Trophoblast cell (in vitro differentiated cells and primary cell): ENCODE results near the gene DENND1B.

Experiments
- DNase-seq, 2 donors: peaks; one replicate each; pipeline ENCODE4 v3.0.0-alpha.2; 2016
- H2AFZ ChIP-seq: 2 replicates; pipeline ENCODE4 v1.6.1; 2013; ENCODE audit warnings: low read length, moderate library complexity, mild to moderate bottlenecking; ENCODE audit not compliant: insufficient read depth, poor library complexity
- H2AK5ac ChIP-seq: 2 replicates; pipeline ENCODE4 v1.6.1; 2013; ENCODE audit warnings: mild to moderate bottlenecking, low read length
- H2BK120ac ChIP-seq: 2 replicates; pipeline ENCODE4 v1.6.1; 2013; ENCODE audit warnings: low read length, mild to moderate bottlenecking, moderate library complexity; ENCODE audit not compliant: insufficient read depth, poor library complexity
- H2BK12ac ChIP-seq: 2 replicates; pipeline ENCODE4 v1.6.1; 2013; ENCODE audit warnings: mild to moderate bottlenecking, low read length, moderate library complexity
- H2BK5ac ChIP-seq: 2 replicates; pipeline ENCODE4 v1.6.1; 2013; ENCODE audit warnings: low read length, low read depth, moderate library complexity, mild to moderate bottlenecking; ENCODE audit not compliant: poor library complexity
- H3K14ac ChIP-seq: 2 replicates; pipeline ENCODE4 v1.6.1; 2013; ENCODE audit warnings: mild to moderate bottlenecking, low read length
- H3K18ac ChIP-seq: 2 replicates; pipeline ENCODE4 v1.6.1; 2013; ENCODE audit warnings: mild to moderate bottlenecking, low read length
- H3K23ac ChIP-seq: 2 replicates; pipeline ENCODE4 v1.6.1; 2013; ENCODE audit warnings: low read length
- H3K27ac ChIP-seq: 2 replicates; pipeline ENCODE4 v1.5.1; 2013; ENCODE audit warnings: low read depth, mild to moderate bottlenecking, inconsistent platforms, low read length, moderate library complexity
- H3K27me3 ChIP-seq: 2 replicates; pipeline ENCODE4 v1.6.1; 2013; ENCODE audit warnings: inconsistent platforms, mild to moderate bottlenecking, low read length, moderate library complexity; ENCODE audit not compliant: insufficient read depth
- H3K36me3 ChIP-seq, 2 experiments: 1 replicate in 1 of 2; 2 replicates in 1 of 2; pipeline ENCODE4 v1.6.1; 2013; ENCODE audit warnings: low read length in 2 of 2, mild to moderate bottlenecking in 2 of 2, moderate library complexity in 1 of 2; ENCODE audit not compliant: insufficient read depth in 2 of 2, control insufficient read depth in 1 of 2
- H3K4ac ChIP-seq: 2 replicates; pipeline ENCODE4 v1.6.1; 2013; ENCODE audit warnings: low read depth, mild to moderate bottlenecking, low read length, moderate library complexity
- H3K4me1 ChIP-seq, 2 experiments: 1 replicate in 1 of 2; 2 replicates in 1 of 2; pipeline ENCODE4 v1.6.1; 2013; ENCODE audit warnings: low read length in 2 of 2, mild to moderate bottlenecking in 2 of 2, moderate library complexity in 1 of 2; ENCODE audit not compliant: insufficient read depth in 2 of 2, control insufficient read depth in 1 of 2
- H3K4me2 ChIP-seq: 2 replicates; pipeline ENCODE4 v1.6.1; 2013; ENCODE audit warnings: inconsistent platforms, mild to moderate bottlenecking, low read length, moderate library complexity
- H3K4me3 ChIP-seq: 2 replicates; pipeline ENCODE4 v1.5.1; 2013; ENCODE audit warnings: mild to moderate bottlenecking, low read depth, low read length, inconsistent platforms
- H3K79me1 ChIP-seq: one replicate; pipeline ENCODE4 v1.6.1; 2013; ENCODE audit warnings: low read length
- H3K79me2 ChIP-seq: 2 replicates; pipeline ENCODE4 v1.6.1; 2013; ENCODE audit warnings: low read length, mild to moderate bottlenecking; ENCODE audit not compliant: control insufficient read depth, insufficient read depth, poor library complexity
- H3K9ac ChIP-seq: 2 replicates; pipeline ENCODE4 v1.6.1; 2013; ENCODE audit warnings: mild to moderate bottlenecking, low read length
- H3K9me3 ChIP-seq: 2 replicates; pipeline ENCODE4 v1.6.1; 2013; ENCODE audit warnings: low read depth, mild to moderate bottlenecking, control low read depth, inconsistent platforms, low read length; ENCODE audit not compliant: insufficient read depth
- H4K12ac ChIP-seq: 2 replicates; pipeline ENCODE4 v1.6.1; 2013; ENCODE audit warnings: low read depth, mild to moderate bottlenecking, low read length, moderate library complexity
- H4K8ac ChIP-seq: 2 replicates; pipeline ENCODE4 v1.6.1; 2013; ENCODE audit warnings: low read depth, mild to moderate bottlenecking, low read length, moderate library complexity
- H4K91ac ChIP-seq: one replicate; pipeline ENCODE4 v1.6.1; 2013; ENCODE audit warnings: low read depth, mild to moderate bottlenecking, low read length, moderate library complexity
- WGBS: extraction: QIAGEN DNeasy Blood & Tissue Kit; methylation state at CpG from one replicate; pipeline ENCODE4 v1.1.7; 2013; ENCODE audit warnings: missing lambda C conversion rate; ENCODE audit not compliant: insufficient read length, insufficient coverage; ENCODE audit errors: extremely low coverage; 5-methylcytosine and 5-hydroxymethylcytosine counted together

DENND1B gene

GRCh38 chr1:197553281-197553680, 222.0 kb downstream of the DENND1B start:
- Histone ChIP-seq H2BK5ac (no peak overlapping the region), H3K14ac (no peak overlapping the region), H3K27me3 (no peaks in the 10 kb centered on the region), H3K23ac (no peak overlapping the region), H2AFZ (no peak overlapping the region), H2AK5ac (no peak overlapping the region), H4K8ac (no peak overlapping the region), H3K36me3 (no peaks in the 10 kb centered on the region), H3K4ac (no peak overlapping the region), H3K79me1 (no peaks in the 10 kb centered on the region), H3K79me2 (no peaks in the 10 kb centered on the region), H3K4me1 (no peaks in the 10 kb centered on the region), H2BK120ac (no peak overlapping the region), H3K4me2 (no peak overlapping the region), H3K9me3 (no peaks in the 10 kb centered on the region), H3K4me3 (no peak overlapping the region), H4K91ac (no peak overlapping the region), H3K9ac (no peak overlapping the region), H3K27ac (no peak overlapping the region), H4K12ac (no peak overlapping the region), H3K18ac (no peak overlapping the region), H2BK12ac (no peak overlapping the region)
- no CpG with 5 or more reads among the region's 1 CpG for WGBS
- DNase-seq, result no peak

- no peak overlapping the region for H4K12ac ChIP-seq
- no CpG with 5 or more reads among the region's 1 CpG for WGBS
- peaks cover 0 to 1% of the 10 kb centered on the region in 2 experiments for H3K36me3 ChIP-seq
Measured at GRCh38 chr1:197546989-197547388, 228.3 kb downstream of the DENND1B start.

GRCh38 chr1:197544553-197544952, 230.7 kb downstream of the DENND1B start:
- no peak overlapping the region for H2AK5ac ChIP-seq

More at GRCh38 chr1:197546989-197547388, 228.3 kb downstream of the DENND1B start:
- no peak overlapping the region for H2BK5ac ChIP-seq
- H3K4me2 ChIP-seq, result no peak overlapping the region
- no peak overlapping the region for H3K18ac ChIP-seq
- DNase-seq, result no peak
- no peak overlapping the region for H3K23ac ChIP-seq
- H3K14ac ChIP-seq, result no peak overlapping the region
- H3K9ac ChIP-seq, result no peak overlapping the region
- H4K91ac ChIP-seq, result no peak overlapping the region
- H3K4ac ChIP-seq, result no peak overlapping the region
- H4K8ac ChIP-seq, result no peak overlapping the region
- no peak overlapping the region for H2AK5ac ChIP-seq
- no peaks in the 10 kb centered on the region for H3K79me1 ChIP-seq
- H3K79me2 ChIP-seq, result no peaks in the 10 kb centered on the region
- H2BK120ac ChIP-seq, result no peak overlapping the region
- H3K4me3 ChIP-seq, result no peak overlapping the region
- no peak overlapping the region for H2BK12ac ChIP-seq
- no peaks in the 10 kb centered on the region for H3K9me3 ChIP-seq
- no peaks in the 10 kb centered on the region for H3K4me1 ChIP-seq
- H3K27me3 ChIP-seq, result no peaks in the 10 kb centered on the region
- H2AFZ ChIP-seq, result no peak overlapping the region
- H3K27ac ChIP-seq, result no peak overlapping the region

GRCh38 chr1:197544130-197544529, 231.2 kb downstream of the DENND1B start:
- H2AFZ ChIP-seq, result no peak overlapping the region
- H4K8ac ChIP-seq, result no peak overlapping the region
- no peak overlapping the region for H3K27ac ChIP-seq
- H3K9me3 ChIP-seq, result no peaks in the 10 kb centered on the region
- no peak overlapping the region for H2BK120ac ChIP-seq
- no peak overlapping the region for H3K4me3 ChIP-seq
- no peak overlapping the region for H2AK5ac ChIP-seq
- H3K79me2 ChIP-seq, result no peaks in the 10 kb centered on the region
- H3K36me3 ChIP-seq, result peaks cover 0 to 1% of the 10 kb centered on the region in 2 experiments
- H3K4me2 ChIP-seq, result no peak overlapping the region
- no peak overlapping the region for H3K14ac ChIP-seq
- H3K4ac ChIP-seq, result no peak overlapping the region
- H3K4me1 ChIP-seq, result no peaks in the 10 kb centered on the region
- no peak overlapping the region for H2BK5ac ChIP-seq
- no peak overlapping the region for H3K23ac ChIP-seq
- no CpG with 5 or more reads among the region's 3 CpGs for WGBS
- DNase-seq, result no peak
- H3K79me1 ChIP-seq, result no peaks in the 10 kb centered on the region
- no peak overlapping the region for H4K12ac ChIP-seq
- no peaks in the 10 kb centered on the region for H3K27me3 ChIP-seq
- no peak overlapping the region for H3K9ac ChIP-seq
- no peak overlapping the region for H3K18ac ChIP-seq
- H2BK12ac ChIP-seq, result no peak overlapping the region
- no peak overlapping the region for H4K91ac ChIP-seq

More at GRCh38 chr1:197544553-197544952, 230.7 kb downstream of the DENND1B start:
- H3K18ac ChIP-seq, result no peak overlapping the region
- H4K91ac ChIP-seq, result no peak overlapping the region
- no peak overlapping the region for H4K12ac ChIP-seq
- no peak overlapping the region for H2BK5ac ChIP-seq
- H3K14ac ChIP-seq, result no peak overlapping the region
- no peak overlapping the region for H4K8ac ChIP-seq
- no peaks in the 10 kb centered on the region for H3K9me3 ChIP-seq
- no peak overlapping the region for H3K27ac ChIP-seq
- no peak overlapping the region for H3K4ac ChIP-seq
- DNase-seq, result no peak
- H2BK120ac ChIP-seq, result no peak overlapping the region
- no peak overlapping the region for H3K4me3 ChIP-seq
- no CpG with 5 or more reads among the region's 2 CpGs for WGBS
- no peak overlapping the region for H3K23ac ChIP-seq
- H3K9ac ChIP-seq, result no peak overlapping the region
- no peak overlapping the region for H3K4me2 ChIP-seq
- H3K79me1 ChIP-seq, result no peaks in the 10 kb centered on the region
- H2AFZ ChIP-seq, result no peak overlapping the region
- peaks cover 0 to 1% of the 10 kb centered on the region in 2 experiments for H3K36me3 ChIP-seq
- no peaks in the 10 kb centered on the region for H3K27me3 ChIP-seq
- no peaks in the 10 kb centered on the region for H3K4me1 ChIP-seq
- no peaks in the 10 kb centered on the region for H3K79me2 ChIP-seq
- H2BK12ac ChIP-seq, result no peak overlapping the region
